Retinal pigment epithelial cell (primary cell): ENCODE data around the gene SEMA4D.

ENCODE experiments used
- DNase-seq: peaks from one replicate; pipeline ENCODE4 v3.0.0-alpha.2; 2010; ENCODE audit warnings: low read depth
- H3K4me3 ChIP-seq: 2 replicates; pipeline ENCODE4 v1.5.1; 2011; ENCODE audit warnings: mild to moderate bottlenecking, low read length, control low read depth, moderate library complexity
- CTCF ChIP-seq: conservative IDR thresholded peaks from 2 replicates; pipeline ENCODE4 v1.5.1; 2011; ENCODE audit warnings: low read depth, low read length, control low read depth, inconsistent platforms

The SEMA4D gene

DNA sequence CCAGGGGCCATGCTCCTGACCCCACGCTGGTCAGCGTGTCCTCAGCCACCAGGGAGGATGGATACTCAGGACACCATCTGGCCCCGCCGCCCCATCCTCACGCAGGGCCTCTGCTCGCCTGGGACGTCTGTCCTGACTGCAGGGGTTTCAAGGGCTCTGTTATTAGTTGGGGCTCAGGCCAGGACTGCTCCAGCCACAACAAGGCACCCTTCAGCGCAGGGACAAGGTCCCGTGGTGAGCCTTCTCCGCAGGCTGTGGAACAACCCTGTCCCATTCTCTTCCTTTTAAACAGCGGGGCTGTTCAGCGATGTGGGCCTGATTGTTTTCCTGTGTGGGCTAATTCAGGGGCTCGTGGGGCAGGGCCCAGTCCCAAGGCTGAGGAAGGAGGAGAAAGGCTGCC, 61.6 kb downstream of the SEMA4D start:
- no peak for DNase-seq
- TF ChIP-seq CTCF, result no peak
- H3K4me3 ChIP-seq, result no peak overlapping the region

GRCh38 chr9:89435071-89435823, 62.7 kb downstream of the SEMA4D start:
- no peak for TF ChIP-seq CTCF
- H3K4me3 ChIP-seq, result no peak overlapping the region
- no peak for DNase-seq

- TF ChIP-seq CTCF, result no peak
- H3K4me3 ChIP-seq, result no peak overlapping the region
- DNase-seq, result no peak
Measured at GRCh38 chr9:89434636-89435035, 63.3 kb downstream of the SEMA4D start.

DNA sequence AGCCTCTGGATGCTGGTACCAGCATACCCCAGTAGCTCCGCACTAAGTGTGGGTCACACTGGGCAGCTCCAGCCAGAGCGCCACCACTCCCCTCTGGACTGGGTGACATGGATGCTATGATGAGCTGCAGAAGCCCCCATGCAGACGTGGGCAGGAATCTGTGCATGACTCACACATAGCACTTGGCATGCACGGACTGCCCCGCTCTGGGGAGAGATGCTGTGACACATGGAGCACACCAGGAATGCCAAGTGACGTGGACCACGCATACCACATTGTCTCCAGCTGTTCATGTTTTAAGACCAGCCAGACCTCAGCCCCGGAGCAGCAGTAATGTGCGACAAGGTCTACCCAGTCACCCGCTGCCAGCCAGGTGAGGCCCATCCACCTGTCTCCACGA, 64.1 kb downstream of the SEMA4D start:
- DNase-seq, result no peak
- TF ChIP-seq CTCF, result no peak
- H3K4me3 ChIP-seq, result no peak overlapping the region

GRCh38 chr9:89432986-89433530, 64.9 kb downstream of the SEMA4D start:
- H3K4me3 ChIP-seq, result no peak overlapping the region
- no peak for DNase-seq
- TF ChIP-seq CTCF, result no peak

DNA sequence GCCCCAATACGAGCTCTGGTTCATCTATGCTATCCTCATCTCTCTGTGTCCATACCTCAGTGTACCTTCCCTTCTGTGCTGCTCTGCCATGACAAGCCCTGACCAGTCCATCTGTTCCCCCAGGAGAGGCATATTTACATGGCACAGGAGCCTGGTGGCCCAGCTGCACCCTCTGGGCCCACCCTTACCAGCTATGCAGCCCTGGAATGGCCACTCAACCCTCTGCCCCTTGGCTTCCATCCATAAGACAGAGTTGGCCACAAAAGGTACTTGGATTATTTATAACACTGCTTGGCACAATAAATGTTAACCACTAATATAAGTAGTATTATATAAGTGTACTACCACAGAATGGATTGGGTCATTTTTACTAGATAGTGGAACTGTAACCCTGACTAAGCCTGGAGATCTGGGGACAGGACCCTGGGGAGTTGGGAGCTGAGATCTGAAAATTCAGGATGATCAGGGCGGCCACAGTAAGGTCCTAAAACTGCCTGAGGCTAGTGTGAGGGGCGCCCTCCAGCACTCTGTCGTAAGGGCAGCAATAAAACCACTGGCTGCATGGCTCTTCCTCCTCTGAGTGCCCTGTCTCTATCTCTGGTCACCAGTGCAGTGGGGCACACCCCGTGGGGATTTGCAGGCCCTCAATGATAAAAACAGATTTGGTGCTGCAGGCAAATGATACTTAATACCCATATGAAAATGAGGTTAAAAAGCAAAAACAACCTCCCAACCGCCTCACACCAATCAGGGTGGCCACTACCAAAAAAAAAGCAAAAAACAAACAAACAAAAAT, 65.8 kb downstream of the SEMA4D start:
- H3K4me3 ChIP-seq, result no peak overlapping the region
- DNase-seq, result no peak
- TF ChIP-seq CTCF, result no peak
